ENCODE data around the gene EXOC2.

DNA sequence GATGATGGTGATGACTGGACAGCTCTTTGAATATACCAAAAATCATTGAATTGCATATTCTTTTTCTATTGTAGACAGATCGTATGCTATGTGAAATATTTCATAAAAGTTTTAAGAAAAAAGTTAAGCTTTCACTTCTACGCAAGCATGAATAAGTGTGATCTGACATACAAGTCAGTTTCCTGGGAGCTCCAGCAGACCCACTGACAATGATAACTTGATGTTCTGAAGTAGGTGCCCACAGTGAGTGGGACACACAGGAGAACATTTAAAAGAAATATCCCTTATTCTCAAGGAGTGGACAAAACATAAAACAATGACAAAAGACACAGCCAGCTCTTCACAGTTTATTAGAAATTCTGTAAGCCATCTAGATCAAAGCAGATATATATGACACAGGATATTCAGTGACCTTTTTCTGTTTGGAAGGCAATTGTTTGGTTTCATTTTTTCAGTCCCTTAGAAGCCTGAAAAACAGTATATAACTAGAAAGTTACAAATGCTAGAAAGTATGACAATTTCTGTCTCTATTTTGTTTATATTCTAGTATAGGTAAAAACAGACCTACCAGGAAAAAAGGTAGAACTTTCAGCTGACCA is 200.0 kb downstream of the EXOC2 start:
- TF ChIP-seq, protein P1, sequence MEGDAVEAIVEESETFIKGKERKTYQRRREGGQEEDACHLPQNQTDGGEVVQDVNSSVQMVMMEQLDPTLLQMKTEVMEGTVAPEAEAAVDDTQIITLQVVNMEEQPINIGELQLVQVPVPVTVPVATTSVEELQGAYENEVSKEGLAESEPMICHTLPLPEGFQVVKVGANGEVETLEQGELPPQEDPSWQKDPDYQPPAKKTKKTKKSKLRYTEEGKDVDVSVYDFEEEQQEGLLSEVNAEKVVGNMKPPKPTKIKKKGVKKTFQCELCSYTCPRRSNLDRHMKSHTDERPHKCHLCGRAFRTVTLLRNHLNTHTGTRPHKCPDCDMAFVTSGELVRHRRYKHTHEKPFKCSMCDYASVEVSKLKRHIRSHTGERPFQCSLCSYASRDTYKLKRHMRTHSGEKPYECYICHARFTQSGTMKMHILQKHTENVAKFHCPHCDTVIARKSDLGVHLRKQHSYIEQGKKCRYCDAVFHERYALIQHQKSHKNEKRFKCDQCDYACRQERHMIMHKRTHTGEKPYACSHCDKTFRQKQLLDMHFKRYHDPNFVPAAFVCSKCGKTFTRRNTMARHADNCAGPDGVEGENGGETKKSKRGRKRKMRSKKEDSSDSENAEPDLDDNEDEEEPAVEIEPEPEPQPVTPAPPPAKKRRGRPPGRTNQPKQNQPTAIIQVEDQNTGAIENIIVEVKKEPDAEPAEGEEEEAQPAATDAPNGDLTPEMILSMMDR (IDR thresholded peaks at IDR 0.05; ENCODE audit: insufficient read depth, low read depth, low read length), result no peak
- no peak for TF ChIP-seq EZH2 (IDR thresholded peaks at IDR 0.05; ENCODE audit: insufficient read depth, low read length)
